WTC11 (cell line): ENCODE data around the gene RASSF3.

Source experiments
- CREB1 ChIP-seq: sonication (generic); formaldehyde crosslinking; IDR thresholded peaks from 2 replicates; pipeline ENCODE4 v1.8.0; 2023; ENCODE audit warnings: mild to moderate bottlenecking, missing genetic modification reagents
- CREM ChIP-seq: sonication (generic); formaldehyde crosslinking; IDR thresholded peaks from 2 replicates; pipeline ENCODE4 v1.8.1; 2022; ENCODE audit warnings: mild to moderate bottlenecking, missing genetic modification reagents, moderate library complexity
- GTF2I ChIP-seq: fragments of 250-450 bp; sonication (Bioruptor Pico); conservative IDR thresholded peaks from 2 replicates; pipeline ENCODE4 v1.4.0; 2021; ENCODE audit warnings: mild to moderate bottlenecking
- KAT7 ChIP-seq: sonication (generic); formaldehyde crosslinking; IDR thresholded peaks from 2 replicates; pipeline ENCODE4 v1.8.1; 2023; ENCODE audit warnings: missing genetic modification reagents, mild to moderate bottlenecking, borderline replicate concordance
- NFYB ChIP-seq: sonication (generic); formaldehyde crosslinking; conservative IDR thresholded peaks from 2 replicates; pipeline ENCODE4 v1.8.0; 2022; ENCODE audit warnings: low read depth, missing genetic modification reagents
- TEAD1 ChIP-seq: sonication (generic); formaldehyde crosslinking; IDR thresholded peaks from 2 replicates; pipeline ENCODE4 v1.8.0; 2022; ENCODE audit warnings: mild to moderate bottlenecking, missing genetic modification reagents
- ZNF317 ChIP-seq: sonication (generic); formaldehyde crosslinking; IDR thresholded peaks from 2 replicates; pipeline ENCODE4 v1.8.1; 2023; ENCODE audit warnings: low read depth, mild to moderate bottlenecking, moderate library complexity, missing genetic modification reagents, borderline replicate concordance
- TF ChIP-seq, protein P1 (sequence below): fragments of 200-600 bp; IDR thresholded peaks from 2 replicates; pipeline ENCODE4 v1.8.0; 2022; ENCODE audit warnings: antibody characterized with exemption
- TF ChIP-seq, protein P2 (sequence below): sonication (generic); formaldehyde crosslinking; IDR thresholded peaks from 2 replicates; pipeline ENCODE4 v1.8.1; 2022; ENCODE audit warnings: mild to moderate bottlenecking, missing genetic modification reagents, moderate library complexity, borderline replicate concordance

DNA sequence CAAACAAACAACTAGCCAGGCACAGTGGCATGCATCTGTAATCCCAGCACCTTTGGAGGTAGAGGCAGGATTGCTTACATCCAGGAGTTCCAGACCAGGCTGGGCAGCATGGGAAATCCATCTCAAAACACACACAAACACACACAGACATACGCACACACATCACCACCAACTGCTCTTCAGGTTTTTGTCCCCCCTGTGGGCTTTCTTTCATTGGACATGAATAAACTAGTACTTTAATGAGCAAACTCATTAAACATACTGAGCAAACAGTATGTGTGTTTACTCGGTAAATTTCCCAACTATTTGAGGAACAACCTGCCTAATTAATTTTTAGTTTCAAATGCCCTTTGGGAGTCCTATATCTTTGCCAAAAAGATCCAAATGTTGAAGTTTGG is 10.1 kb upstream of the RASSF3 start:
- TF ChIP-seq ZNF317 (CRISPR knock-in tag) (no peak), CREB1 (no peak), KAT7 (CRISPR knock-in tag) (no peak), NFYB (no peak), GTF2I (CRISPR knock-in tag) (no peak), TEAD1 (CRISPR knock-in tag) (no peak), CREM (CRISPR knock-in tag) (no peak)
- TF ChIP-seq, protein P1, sequence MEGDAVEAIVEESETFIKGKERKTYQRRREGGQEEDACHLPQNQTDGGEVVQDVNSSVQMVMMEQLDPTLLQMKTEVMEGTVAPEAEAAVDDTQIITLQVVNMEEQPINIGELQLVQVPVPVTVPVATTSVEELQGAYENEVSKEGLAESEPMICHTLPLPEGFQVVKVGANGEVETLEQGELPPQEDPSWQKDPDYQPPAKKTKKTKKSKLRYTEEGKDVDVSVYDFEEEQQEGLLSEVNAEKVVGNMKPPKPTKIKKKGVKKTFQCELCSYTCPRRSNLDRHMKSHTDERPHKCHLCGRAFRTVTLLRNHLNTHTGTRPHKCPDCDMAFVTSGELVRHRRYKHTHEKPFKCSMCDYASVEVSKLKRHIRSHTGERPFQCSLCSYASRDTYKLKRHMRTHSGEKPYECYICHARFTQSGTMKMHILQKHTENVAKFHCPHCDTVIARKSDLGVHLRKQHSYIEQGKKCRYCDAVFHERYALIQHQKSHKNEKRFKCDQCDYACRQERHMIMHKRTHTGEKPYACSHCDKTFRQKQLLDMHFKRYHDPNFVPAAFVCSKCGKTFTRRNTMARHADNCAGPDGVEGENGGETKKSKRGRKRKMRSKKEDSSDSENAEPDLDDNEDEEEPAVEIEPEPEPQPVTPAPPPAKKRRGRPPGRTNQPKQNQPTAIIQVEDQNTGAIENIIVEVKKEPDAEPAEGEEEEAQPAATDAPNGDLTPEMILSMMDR, result no peak
- TF ChIP-seq, protein P2, sequence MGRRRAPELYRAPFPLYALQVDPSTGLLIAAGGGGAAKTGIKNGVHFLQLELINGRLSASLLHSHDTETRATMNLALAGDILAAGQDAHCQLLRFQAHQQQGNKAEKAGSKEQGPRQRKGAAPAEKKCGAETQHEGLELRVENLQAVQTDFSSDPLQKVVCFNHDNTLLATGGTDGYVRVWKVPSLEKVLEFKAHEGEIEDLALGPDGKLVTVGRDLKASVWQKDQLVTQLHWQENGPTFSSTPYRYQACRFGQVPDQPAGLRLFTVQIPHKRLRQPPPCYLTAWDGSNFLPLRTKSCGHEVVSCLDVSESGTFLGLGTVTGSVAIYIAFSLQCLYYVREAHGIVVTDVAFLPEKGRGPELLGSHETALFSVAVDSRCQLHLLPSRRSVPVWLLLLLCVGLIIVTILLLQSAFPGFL (CRISPR knock-in tag), result no peak
